Measurements from ENCODE around the gene MASP2. TPM values are rescaled to one million over a fixed set of nuclear protein-coding genes. Genes with fewer than 3 reads are reported as not detected.

MASP2 gene
- total and polyA plus RNA-seq, 9 of the 15 experiments (the other 6 are each of a cell fraction or from before 2014, with no cell fraction given) = 0.01 to 0.23 (median 0.06) TPM; not detected in 3

- no peak for TF ChIP-seq ZNF280B (CRISPR knock-in tag; IDR thresholded peaks at IDR 0.05)
- peak; percentile 52 for TF ChIP-seq BRD9 (IDR thresholded peaks at IDR 0.05; ENCODE audit: low read depth, partially characterized antibody)
- TF ChIP-seq ZNF175 (CRISPR knock-in tag; IDR thresholded peaks at IDR 0.05; ENCODE audit: low read depth) = no peak
- peak; percentile 95 for TF ChIP-seq NR1H2 (CRISPR knock-in tag; IDR thresholded peaks at IDR 0.05)
- no peak for TF ChIP-seq ZNF41 (CRISPR knock-in tag; conservative IDR thresholded peaks at IDR 0.05)
- no peak for TF ChIP-seq RREB1 (CRISPR knock-in tag; IDR thresholded peaks at IDR 0.05)
- no peak; the same call in none of the 2 replicates for TF ChIP-seq ZBTB17 (CRISPR knock-in tag; IDR thresholded peaks at IDR 0.05)
- peak; percentile 17 to 75; a peak in 1 of 4 replicates for TF ChIP-seq MLLT1 (IDR thresholded peaks at IDR 0.05)
- no peak for TF ChIP-seq CREB3 (tag; conservative IDR thresholded peaks at IDR 0.05; ENCODE audit: low read depth)
- TF ChIP-seq CHCHD3 (CRISPR knock-in tag; IDR thresholded peaks at IDR 0.05) = peak; percentile 70; the same call in 1 of the 2 replicates
- no peak for TF ChIP-seq ELK3 (CRISPR knock-in tag; IDR thresholded peaks at IDR 0.05)
- TF ChIP-seq ZNF655 (CRISPR knock-in tag; IDR thresholded peaks at IDR 0.05) = no peak
- TF ChIP-seq KDM1A (IDR thresholded peaks at IDR 0.05) = no peak
- TF ChIP-seq KLF6 (CRISPR knock-in tag; IDR thresholded peaks at IDR 0.05; ENCODE audit: borderline replicate concordance) = no peak
Observed at GRCh38 chr1:11012260-11013159, 34.5 kb downstream of the MASP2 start, which contains the start of gene TARDBP (continued).
